Lung microvascular endothelial cell (primary cell): Measurements from ENCODE around the gene SRP9. TPM values are rescaled to one million over a fixed set of nuclear protein-coding genes. Genes with fewer than 3 reads are reported as not detected.
A peak's percentile ranks its signal among the peaks of the same experiment; 100 is the strongest.
"Not testable (repeated sequence)": the region's sequence is repeated elsewhere in the genome, so short reads cannot be mapped to it uniquely, and the experiment has no call there.

ENCODE experiments used
- DNase-seq, 2 donors: peaks; one replicate each; pipeline versions ENCODE4 v3.0.0 to v3.0.0-alpha.2; 2010; ENCODE audit warnings: low read depth in 2 of 2
- total RNA-seq: library from RNA; depleted of rRNA; stranded (reverse); fragments of >200 nt; gene quantifications from 2 replicates; pipeline ENCODE4 v1.2.1, GENCODE V29; 2014

Gene SRP9
- total RNA-seq, 1 donor from 2014 or later, result 136 TPM

DNA sequence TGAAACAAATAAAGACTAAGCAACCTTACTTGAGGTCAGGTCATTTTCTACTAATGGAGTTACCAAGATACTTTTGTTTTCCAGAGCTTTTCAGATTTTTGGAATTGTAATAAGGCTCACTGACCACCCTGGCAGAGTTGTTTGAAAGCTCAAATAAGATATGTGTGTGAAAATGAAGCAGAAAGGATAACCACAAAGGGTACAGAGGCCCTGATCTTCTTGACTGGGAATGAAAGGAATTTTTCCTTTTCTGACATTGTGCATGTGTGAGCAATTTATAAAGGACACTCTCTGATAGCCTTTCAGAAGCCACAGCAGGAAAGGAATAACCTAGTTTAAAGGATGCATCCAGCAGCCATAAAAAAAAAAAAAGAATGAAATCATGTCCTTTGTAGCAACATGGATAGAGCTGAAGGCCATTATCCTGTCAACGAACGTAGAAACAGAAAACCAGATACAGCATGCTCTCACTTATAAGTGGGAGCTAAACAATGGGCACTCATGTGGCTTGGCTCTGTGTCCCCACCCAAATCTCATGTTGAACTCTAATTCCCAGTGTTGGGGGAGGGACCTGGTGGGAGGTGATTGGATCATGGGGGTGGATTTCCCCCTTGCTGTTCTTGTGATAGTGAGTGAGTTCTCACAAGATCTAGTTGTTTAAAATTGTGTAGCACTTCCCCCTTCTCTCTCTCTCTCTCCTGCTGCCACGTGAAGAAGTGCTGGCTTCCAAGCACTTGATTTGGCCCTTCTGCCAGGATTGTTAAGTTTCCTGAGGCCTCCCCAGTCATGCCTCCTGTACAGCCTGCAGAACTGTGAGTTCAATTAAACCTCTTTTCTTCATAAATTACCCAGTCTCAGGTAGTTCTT, 3.1 kb upstream of the SRP9 start:
- no peak for DNase-seq

- no peak for DNase-seq
Measured at GRCh38 chr1:225776294-225776693, 1.3 kb upstream of the SRP9 start.

- peak in 1 of 2 donors; percentile 27 for DNase-seq
Measured at GRCh38 chr1:225777058-225777582, 506 bp upstream of the SRP9 start.

DNA sequence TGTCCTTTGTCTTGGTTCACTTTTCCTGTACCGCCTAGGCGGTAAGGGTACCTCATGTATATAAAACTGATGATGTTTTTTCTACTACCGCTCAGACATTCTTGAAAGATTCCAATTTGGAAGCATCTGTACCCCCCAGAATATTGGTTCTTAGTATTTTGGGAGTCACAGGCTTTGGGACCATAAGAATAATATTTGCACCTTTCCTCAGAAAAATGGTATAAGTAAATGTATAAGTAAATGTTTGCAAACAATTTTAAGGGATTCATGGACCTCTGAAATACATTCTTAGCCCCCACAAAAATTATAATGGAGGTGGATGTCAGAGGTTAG, 677 bp downstream of the SRP9 start:
- DNase-seq, result no peak

DNA sequence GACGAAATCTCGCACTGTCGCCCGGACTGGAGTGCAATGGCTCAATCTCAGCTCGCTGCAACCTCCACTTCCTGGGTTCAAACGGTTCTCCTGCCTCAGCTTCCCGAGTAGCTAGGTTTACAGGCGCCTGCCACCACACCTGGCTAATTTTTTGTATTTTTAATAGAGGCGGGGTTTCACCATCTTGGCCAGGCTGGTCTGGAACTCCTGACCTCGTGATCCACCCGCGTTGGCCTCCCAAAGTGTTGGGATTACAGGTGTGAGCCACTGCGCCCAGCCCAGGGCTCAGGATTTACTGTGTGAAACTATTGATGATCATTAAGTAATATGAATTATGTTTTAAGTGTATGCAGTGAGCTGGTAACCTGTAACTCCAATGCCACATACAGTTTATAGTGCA, 1.5 kb downstream of the SRP9 start:
- not testable (repeated sequence) for DNase-seq

GRCh38 chr1:225780134-225780533, 2.5 kb downstream of the SRP9 start:
- DNase-seq, result no peak

DNA sequence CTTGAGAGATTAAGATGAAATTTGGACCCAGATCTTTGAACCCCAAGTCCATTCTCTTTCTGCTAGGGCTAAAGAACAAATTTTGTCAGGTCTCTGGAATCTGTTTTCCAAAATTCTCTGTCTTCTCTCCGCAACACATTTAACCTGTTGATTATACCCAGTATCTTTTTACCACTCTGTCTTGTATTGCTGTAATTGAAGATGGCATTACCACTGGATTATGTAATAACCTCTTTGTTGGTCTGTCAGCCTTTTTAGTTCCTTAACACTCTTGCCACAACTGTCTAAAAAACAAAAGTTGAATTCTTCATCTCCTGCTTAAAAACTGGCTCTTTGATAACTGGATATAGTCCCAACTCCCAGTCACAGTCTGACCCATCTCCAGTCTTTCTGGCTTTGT, 3.0 kb downstream of the SRP9 start:
- no peak for DNase-seq

DNA sequence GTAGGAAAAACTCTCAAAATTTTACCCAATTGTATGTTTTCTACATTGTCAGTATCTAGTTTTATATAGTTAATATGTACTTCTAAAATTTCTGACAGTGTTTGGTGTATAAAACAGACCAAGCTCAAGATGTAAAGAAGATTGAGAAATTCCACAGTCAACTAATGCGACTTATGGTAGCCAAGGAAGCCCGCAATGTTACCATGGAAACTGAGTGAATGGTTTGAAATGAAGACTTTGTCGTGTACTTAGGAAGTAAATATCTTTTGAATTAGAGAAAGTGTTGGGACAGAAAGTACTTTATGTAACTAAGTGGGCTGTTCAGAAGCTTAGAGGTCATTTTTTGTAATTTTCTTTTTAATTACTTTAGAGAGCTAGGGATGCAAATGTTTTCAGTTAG, 11.5 kb downstream of the SRP9 start:
- not testable (repeated sequence) for DNase-seq

DNA sequence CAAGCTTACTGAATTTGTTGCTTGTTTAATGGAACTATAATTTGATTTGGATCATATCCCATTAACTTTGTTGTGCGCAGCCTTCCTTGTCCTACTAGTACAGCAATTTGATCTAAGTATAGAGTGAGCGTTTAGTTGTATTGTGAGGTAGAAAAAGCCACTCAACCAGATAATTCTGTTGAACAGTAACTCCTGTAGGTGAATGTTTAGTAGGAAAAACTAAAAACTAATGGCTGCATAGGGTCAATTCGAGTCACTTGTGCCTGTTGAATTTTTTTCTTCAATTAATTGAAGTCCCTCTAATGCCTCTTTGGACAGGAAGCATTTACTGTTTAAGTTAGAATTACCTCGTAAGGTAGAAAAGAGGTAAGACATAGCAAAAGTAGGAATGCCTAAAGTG, 17.3 kb downstream of the SRP9 start:
- DNase-seq, result no peak

GRCh38 chr1:225796097-225796496, 18.5 kb downstream of the SRP9 start:
- not testable (repeated sequence) for DNase-seq

- not testable (repeated sequence) for DNase-seq
Measured at GRCh38 chr1:225801146-225801545, 23.5 kb downstream of the SRP9 start.

DNA sequence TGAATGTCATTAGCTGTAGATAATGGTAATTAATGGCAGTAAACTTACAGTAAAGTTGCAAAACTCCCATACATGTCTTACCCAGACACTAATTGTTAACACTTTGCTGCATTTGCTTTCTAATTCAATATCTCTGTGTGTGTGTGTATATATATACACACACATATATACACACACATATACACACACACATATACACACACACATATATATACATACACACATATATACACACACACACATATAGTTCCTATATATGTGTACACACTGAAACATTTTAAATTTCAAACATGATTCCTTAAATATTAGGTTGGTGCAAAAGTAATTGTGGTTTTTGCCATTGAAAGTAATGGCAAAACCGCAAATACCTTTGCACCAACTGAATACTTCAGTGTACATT, 28.6 kb downstream of the SRP9 start:
- no peak for DNase-seq

GRCh38 chr1:225806736-225807135, 29.1 kb downstream of the SRP9 start:
- DNase-seq, result peak in 1 of 2 donors; percentile 30

DNA sequence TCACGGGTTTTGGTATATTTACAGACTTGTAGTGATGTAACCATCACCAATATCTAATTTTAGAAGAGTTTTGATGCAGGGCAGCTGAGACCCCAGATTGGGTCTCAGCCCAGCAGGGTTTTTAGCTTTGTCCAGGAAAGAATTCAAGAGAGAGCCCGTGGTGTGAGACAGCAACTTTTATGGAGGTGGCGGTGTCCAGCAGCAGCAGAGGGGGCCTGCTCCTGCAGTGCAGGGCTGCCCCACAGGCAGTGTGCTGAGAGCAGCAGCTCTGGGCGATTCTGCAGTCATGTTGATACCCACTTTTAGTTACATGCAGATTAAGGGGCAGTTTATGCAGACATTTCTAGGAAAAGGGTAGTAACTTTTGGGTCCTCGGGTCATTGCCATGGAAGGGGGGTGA, 30.5 kb downstream of the SRP9 start:
- DNase-seq, result no peak

GRCh38 chr1:225809842-225810578, 32.4 kb downstream of the SRP9 start, which contains the start of gene EPHX1:
Gene EPHX1, plus strand, starts transcription at chr1:225810124. Its CDS starts 18,606 bp downstream, at chr1:225828730.
- DNase-seq, result peak; percentile 74 to 85

- peak; percentile 36 to 62 for DNase-seq
Measured at GRCh38 chr1:225810579-225811538, 33.2 kb downstream of the SRP9 start.

- peak; percentile 33 to 43 for DNase-seq
Measured at GRCh38 chr1:225811622-225812487, 34.2 kb downstream of the SRP9 start.

DNA sequence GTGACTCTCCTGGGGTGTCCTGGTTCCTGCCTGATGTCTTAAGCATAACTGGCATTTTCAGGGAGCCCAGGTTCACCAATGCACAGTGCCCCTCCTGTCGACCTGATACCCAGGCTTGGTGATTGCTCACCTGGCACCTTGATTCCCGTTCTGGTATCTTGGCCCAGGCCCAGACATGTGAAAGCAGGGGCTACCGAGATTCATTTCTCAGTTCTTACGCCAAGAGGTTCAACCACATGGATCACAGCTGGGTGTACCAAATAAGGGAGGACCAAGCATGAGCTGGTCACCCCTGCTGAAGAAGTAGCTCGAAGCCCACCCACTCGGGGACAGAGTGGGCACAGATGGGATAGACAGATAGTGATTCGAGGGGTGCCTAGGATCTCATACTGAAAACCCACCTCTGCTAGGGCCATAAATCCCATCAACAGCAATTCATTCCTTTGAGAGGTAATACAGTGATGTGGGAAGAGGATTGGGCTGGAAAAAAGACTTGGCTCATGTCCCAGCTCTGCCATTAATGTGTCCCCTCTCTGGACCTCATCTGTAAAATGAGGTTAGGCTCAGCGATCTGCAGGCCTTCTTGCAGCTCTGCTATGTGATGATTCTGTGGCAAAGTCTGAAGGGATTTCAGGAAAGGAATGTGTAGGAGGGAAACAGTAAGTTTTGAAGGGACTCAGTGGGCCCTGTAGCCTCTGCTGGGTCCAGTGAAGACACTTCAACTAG, 35.0 kb downstream of the SRP9 start:
- peak in 1 of 2 donors; percentile 53 for DNase-seq

DNA sequence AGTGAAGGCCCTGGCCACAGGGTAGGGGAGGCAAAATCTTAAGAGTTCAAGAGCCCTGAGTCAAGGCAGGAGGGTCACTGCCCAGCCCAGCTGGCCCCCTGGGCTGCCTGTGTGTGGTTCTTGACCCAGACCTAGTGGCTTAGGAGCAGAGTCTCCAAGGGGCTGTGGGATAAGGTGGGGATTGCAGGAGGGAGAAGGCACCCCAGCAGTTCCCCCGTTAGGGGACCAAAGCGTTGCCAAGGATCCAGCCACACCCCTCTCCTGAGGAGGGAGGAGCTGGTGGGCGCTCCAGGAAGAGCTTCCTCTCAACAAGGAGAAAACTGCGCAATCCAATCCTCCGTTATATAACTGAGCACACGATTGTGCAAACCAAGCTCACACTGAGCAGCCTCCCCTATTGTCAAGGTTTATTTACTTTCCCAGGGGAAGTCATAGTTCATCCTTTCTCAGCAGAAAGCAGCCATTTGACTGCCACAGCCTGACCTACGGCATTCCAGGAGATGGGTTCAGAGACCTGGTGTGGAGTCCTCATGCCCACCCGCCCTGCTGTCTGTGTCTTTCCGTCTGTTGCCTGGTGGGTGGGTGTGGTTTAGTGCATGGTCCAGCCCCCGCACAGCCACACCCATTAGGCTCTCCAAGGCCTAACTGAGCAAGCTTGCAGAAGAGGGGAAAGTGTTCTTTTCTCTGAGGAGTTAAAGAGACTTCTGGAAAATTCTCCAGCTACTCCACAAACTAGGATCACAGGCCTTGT, 35.8 kb downstream of the SRP9 start:
- DNase-seq, result peak; percentile 50 to 91
